ENCODE results near the gene TAF8.

Gene TAF8

GRCh38 chr6:42112351-42112750, 62.0 kb downstream of the TAF8 start:
- Histone ChIP-seq H3K36me3 (ENCODE audit: control insufficient read depth, low read length) (no peaks in the 10 kb centered on the region), H4K20me1 (ENCODE audit: control insufficient read depth, insufficient read depth, low read depth, low read length) (no peaks in the 10 kb centered on the region), H3K4me2 (ENCODE audit: low read length) (no peak overlapping the region), H3K4me3 (ENCODE audit: low read length) (no peak overlapping the region), H3K4me1 (ENCODE audit: control insufficient read depth, low read length) (no peaks in the 10 kb centered on the region), H3K9me2 (replicated peaks; ENCODE audit: control insufficient read depth, low read length) (no peaks in the 10 kb centered on the region), H3K27me3 (ENCODE audit: control insufficient read depth, low read length) (peaks cover 21% of the 10 kb centered on the region), H3K27ac (ENCODE audit: low read depth, low read length) (no peak overlapping the region), H3K9me3 (ENCODE audit: control insufficient read depth, insufficient read depth, low read length) (no peaks in the 10 kb centered on the region), H3F3A (ENCODE audit: control insufficient read depth, insufficient read depth) (no peaks in the 10 kb centered on the region), H3K79me2 (ENCODE audit: control insufficient read depth, low read length) (no peaks in the 10 kb centered on the region)
- TF ChIP-seq EZH2phosphoT487 (IDR thresholded peaks at IDR 0.05; ENCODE audit: borderline replicate concordance, low read length), result no peak
- TF ChIP-seq, protein P1, sequence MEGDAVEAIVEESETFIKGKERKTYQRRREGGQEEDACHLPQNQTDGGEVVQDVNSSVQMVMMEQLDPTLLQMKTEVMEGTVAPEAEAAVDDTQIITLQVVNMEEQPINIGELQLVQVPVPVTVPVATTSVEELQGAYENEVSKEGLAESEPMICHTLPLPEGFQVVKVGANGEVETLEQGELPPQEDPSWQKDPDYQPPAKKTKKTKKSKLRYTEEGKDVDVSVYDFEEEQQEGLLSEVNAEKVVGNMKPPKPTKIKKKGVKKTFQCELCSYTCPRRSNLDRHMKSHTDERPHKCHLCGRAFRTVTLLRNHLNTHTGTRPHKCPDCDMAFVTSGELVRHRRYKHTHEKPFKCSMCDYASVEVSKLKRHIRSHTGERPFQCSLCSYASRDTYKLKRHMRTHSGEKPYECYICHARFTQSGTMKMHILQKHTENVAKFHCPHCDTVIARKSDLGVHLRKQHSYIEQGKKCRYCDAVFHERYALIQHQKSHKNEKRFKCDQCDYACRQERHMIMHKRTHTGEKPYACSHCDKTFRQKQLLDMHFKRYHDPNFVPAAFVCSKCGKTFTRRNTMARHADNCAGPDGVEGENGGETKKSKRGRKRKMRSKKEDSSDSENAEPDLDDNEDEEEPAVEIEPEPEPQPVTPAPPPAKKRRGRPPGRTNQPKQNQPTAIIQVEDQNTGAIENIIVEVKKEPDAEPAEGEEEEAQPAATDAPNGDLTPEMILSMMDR (IDR thresholded peaks at IDR 0.05; ENCODE audit: low read depth, low read length, poor library complexity, severe bottlenecking), result no peak

GRCh38 chr6:42113936-42114636, 63.8 kb downstream of the TAF8 start:
- TF ChIP-seq, protein P1 (IDR thresholded peaks at IDR 0.05; ENCODE audit: low read depth, low read length, poor library complexity, severe bottlenecking), result no peak
- TF ChIP-seq EZH2phosphoT487 (IDR thresholded peaks at IDR 0.05; ENCODE audit: borderline replicate concordance, low read length), result no peak
- Histone ChIP-seq H3K4me2 (ENCODE audit: low read length) (no peak overlapping the region), H3K79me2 (ENCODE audit: control insufficient read depth, low read length) (no peaks in the 10 kb centered on the region), H3K9me2 (replicated peaks; ENCODE audit: control insufficient read depth, low read length) (no peaks in the 10 kb centered on the region), H3K27me3 (ENCODE audit: control insufficient read depth, low read length) (peaks cover 17% of the 10 kb centered on the region), H3F3A (ENCODE audit: control insufficient read depth, insufficient read depth) (no peaks in the 10 kb centered on the region), H3K9me3 (ENCODE audit: control insufficient read depth, insufficient read depth, low read length) (no peaks in the 10 kb centered on the region), H4K20me1 (ENCODE audit: control insufficient read depth, insufficient read depth, low read depth, low read length) (no peaks in the 10 kb centered on the region), H3K4me1 (ENCODE audit: control insufficient read depth, low read length) (no peaks in the 10 kb centered on the region), H3K4me3 (ENCODE audit: low read length) (no peak overlapping the region), H3K36me3 (ENCODE audit: control insufficient read depth, low read length) (no peaks in the 10 kb centered on the region), H3K27ac (ENCODE audit: low read depth, low read length) (no peak overlapping the region)

GRCh38 chr6:42117843-42118161, 67.5 kb downstream of the TAF8 start:
- TF ChIP-seq, protein P1 (IDR thresholded peaks at IDR 0.05; ENCODE audit: low read depth, low read length, poor library complexity, severe bottlenecking), result no peak
- TF ChIP-seq EZH2phosphoT487 (IDR thresholded peaks at IDR 0.05; ENCODE audit: borderline replicate concordance, low read length), result no peak
- no peak overlapping the region for H3K27ac ChIP-seq (ENCODE audit: low read depth, low read length)
- no peak overlapping the region for H3K4me2 ChIP-seq (ENCODE audit: low read length)
- H3K27me3 ChIP-seq (ENCODE audit: control insufficient read depth, low read length), result peaks cover 3% of the 10 kb centered on the region; the same call in 1 of the 2 replicates
- no peaks in the 10 kb centered on the region for H3K79me2 ChIP-seq (ENCODE audit: control insufficient read depth, low read length)
- no peak overlapping the region for H3K4me3 ChIP-seq (ENCODE audit: low read length)
- no peaks in the 10 kb centered on the region for H4K20me1 ChIP-seq (ENCODE audit: control insufficient read depth, insufficient read depth, low read depth, low read length)
- no peaks in the 10 kb centered on the region for H3K4me1 ChIP-seq (ENCODE audit: control insufficient read depth, low read length)
- no peaks in the 10 kb centered on the region for H3K9me3 ChIP-seq (ENCODE audit: control insufficient read depth, insufficient read depth, low read length)
- H3K36me3 ChIP-seq (ENCODE audit: control insufficient read depth, low read length), result no peaks in the 10 kb centered on the region
- no peaks in the 10 kb centered on the region for H3F3A ChIP-seq (ENCODE audit: control insufficient read depth, insufficient read depth)
- H3K9me2 ChIP-seq (replicated peaks; ENCODE audit: control insufficient read depth, low read length), result no peaks in the 10 kb centered on the region

Data from DOHH2 (cell line).